Neuronal stem cell (in vitro differentiated cells): ENCODE results near the gene PSMD1.
A peak's percentile ranks its signal among the peaks of the same experiment; 100 is the strongest.

Experiments
- DNase-seq: peaks from one replicate; pipeline ENCODE4 v3.0.0-alpha.2; 2013; ENCODE audit warnings: low spot score
- H2AFZ ChIP-seq: one replicate; pipeline ENCODE4 v1.6.1; 2013; ENCODE audit warnings: mild to moderate bottlenecking, low read length, inconsistent platforms
- H2AK5ac ChIP-seq: 2 replicates; pipeline ENCODE4 v1.6.1; 2013; ENCODE audit warnings: low read depth, mild to moderate bottlenecking, inconsistent platforms, low read length, moderate library complexity, mixed read lengths
- H2BK120ac ChIP-seq: 2 replicates; pipeline ENCODE4 v1.6.1; 2013; ENCODE audit warnings: low read depth, mild to moderate bottlenecking, inconsistent platforms, low read length, moderate library complexity, mixed read lengths
- H2BK12ac ChIP-seq: one replicate; pipeline ENCODE4 v1.6.1; 2013; ENCODE audit warnings: low read length, inconsistent platforms
- H2BK15ac ChIP-seq: 2 replicates; pipeline ENCODE4 v1.6.1; 2013; ENCODE audit warnings: mild to moderate bottlenecking, low read length, inconsistent platforms, mixed read lengths
- H2BK5ac ChIP-seq: one replicate; pipeline ENCODE4 v1.6.1; 2013; ENCODE audit warnings: inconsistent platforms, mild to moderate bottlenecking, low read length, moderate library complexity
- H3K14ac ChIP-seq: one replicate; pipeline ENCODE4 v1.6.1; 2013; ENCODE audit warnings: low read length, inconsistent platforms
- H3K18ac ChIP-seq: 2 replicates; pipeline ENCODE4 v1.6.1; 2013; ENCODE audit warnings: low read length, inconsistent platforms
- H3K23ac ChIP-seq: 2 replicates; pipeline ENCODE4 v1.6.1; 2013; ENCODE audit warnings: low read depth, mild to moderate bottlenecking, mixed read lengths, low read length, inconsistent platforms; ENCODE audit not compliant: poor library complexity
- H3K27ac ChIP-seq: replicated peaks from 3 replicates; pipeline ENCODE4 v1.5.1; 2013; ENCODE audit warnings: low read length, inconsistent platforms
- H3K27me3 ChIP-seq, 3 experiments: 2 replicates each; pipeline ENCODE4 v1.6.1; 2013; ENCODE audit warnings: low read length in 3 of 3, mild to moderate bottlenecking in 2 of 3, inconsistent platforms in 1 of 3, low read depth in 1 of 3, mixed read lengths in 1 of 3, moderate library complexity in 1 of 3; ENCODE audit not compliant: control insufficient read depth in 3 of 3, insufficient read depth in 3 of 3
- H3K36me3 ChIP-seq, 2 donors: replicated peaks in 1 of 2; 2 replicates each; pipeline ENCODE4 v1.6.1; 2013; ENCODE audit warnings: low read length in 2 of 2; ENCODE audit not compliant: control insufficient read depth in 2 of 2, insufficient read depth in 2 of 2
- H3K4ac ChIP-seq: 2 replicates; pipeline ENCODE4 v1.6.1; 2013; ENCODE audit warnings: inconsistent platforms, mild to moderate bottlenecking, low read length, moderate library complexity
- H3K4me1 ChIP-seq, 2 donors: 1 replicate in 1 of 2; 2 replicates in 1 of 2; pipeline ENCODE4 v1.6.1; 2013; ENCODE audit warnings: low read length in 2 of 2, low read depth in 1 of 2; ENCODE audit not compliant: control insufficient read depth in 2 of 2, insufficient read depth in 1 of 2
- H3K4me2 ChIP-seq: one replicate; pipeline ENCODE4 v1.6.1; 2013; ENCODE audit warnings: mild to moderate bottlenecking, low read length, inconsistent platforms; ENCODE audit not compliant: insufficient read depth, poor library complexity, severe bottlenecking
- H3K4me3 ChIP-seq, 2 donors: 2 replicates each; pipeline ENCODE4 v1.5.1; 2013; ENCODE audit warnings: low read length in 2 of 2, mild to moderate bottlenecking in 2 of 2, inconsistent platforms in 1 of 2, moderate library complexity in 1 of 2
- H3K79me1 ChIP-seq: one replicate; pipeline ENCODE4 v1.6.1; 2013; ENCODE audit warnings: low read depth, mild to moderate bottlenecking, inconsistent platforms, low read length, moderate library complexity
- H3K9ac ChIP-seq: one replicate; pipeline ENCODE4 v1.6.1; 2013; ENCODE audit warnings: mild to moderate bottlenecking, low read depth, low read length, inconsistent platforms; ENCODE audit not compliant: poor library complexity
- H3K9me3 ChIP-seq, 2 donors: replicated peaks in 1 of 2; 2 replicates each; pipeline versions ENCODE3 to v1.6.1; 2013; ENCODE audit warnings: low read length in 2 of 2, mild to moderate bottlenecking in 2 of 2, inconsistent platforms in 1 of 2, low read depth in 1 of 2, mixed read lengths in 1 of 2, moderate library complexity in 1 of 2; ENCODE audit not compliant: control insufficient read depth in 2 of 2, insufficient read depth in 1 of 2
- H4K8ac ChIP-seq: one replicate; pipeline ENCODE4 v1.6.1; 2013; ENCODE audit warnings: low read depth, mild to moderate bottlenecking, inconsistent platforms, low read length, moderate library complexity
- H4K91ac ChIP-seq: one replicate; pipeline ENCODE4 v1.6.1; 2013; ENCODE audit warnings: low read length, low read depth, mild to moderate bottlenecking, inconsistent platforms; ENCODE audit not compliant: poor library complexity
- WGBS, 2 donors: extraction: QIAGEN DNeasy Blood & Tissue Kit; methylation state at CpG; one replicate each; pipeline ENCODE4 v1.1.7; 2013; ENCODE audit warnings: missing lambda C conversion rate in 2 of 2, mixed read lengths in 1 of 2; ENCODE audit not compliant: insufficient read length in 2 of 2, insufficient replicate concordance in 1 of 2; ENCODE audit errors: extremely low coverage in 2 of 2; 5-methylcytosine and 5-hydroxymethylcytosine counted together

The PSMD1 gene

GRCh38 chr2:231013820-231014219 lies 42.8 kb upstream of the PSMD1 start:
- no peak overlapping the region for H3K14ac ChIP-seq
- H2BK12ac ChIP-seq, result no peak overlapping the region
- H3K4me2 ChIP-seq, result no peak overlapping the region
- DNase-seq, result no peak
- no peak overlapping the region for H3K23ac ChIP-seq
- no peak overlapping the region for H2AK5ac ChIP-seq
- H3K79me1 ChIP-seq, result no peaks in the 10 kb centered on the region
- no peaks in the 10 kb centered on the region for H3K36me3 ChIP-seq
- H3K27me3 ChIP-seq, result no peaks in the 10 kb centered on the region
- H2BK5ac ChIP-seq, result no peak overlapping the region
- no peak overlapping the region for H3K4ac ChIP-seq
- no peak overlapping the region for H2BK15ac ChIP-seq
- no CpG with 5 or more reads among the region's 3 CpGs for WGBS, 2 donors
- no peak overlapping the region for H4K91ac ChIP-seq
- no peak overlapping the region for H2BK120ac ChIP-seq
- H3K18ac ChIP-seq, result no peak overlapping the region
- H3K4me3 ChIP-seq, result no peak overlapping the region
- H3K4me1 ChIP-seq, result peaks cover 7 to 23% of the 10 kb centered on the region in 2 donors
- H3K9me3 ChIP-seq, result no peaks in the 10 kb centered on the region
- no peak overlapping the region for H2AFZ ChIP-seq
- no peak overlapping the region for H4K8ac ChIP-seq
- H3K27ac ChIP-seq, result no peak overlapping the region
- no peak overlapping the region for H3K9ac ChIP-seq

- peak overlapping the region; percentile 76 for H2AFZ ChIP-seq
- H2BK15ac ChIP-seq, result no peak overlapping the region
- H3K14ac ChIP-seq, result peak overlapping the region; percentile 90
- no peak overlapping the region for H3K27ac ChIP-seq
- H3K27me3 ChIP-seq, result no peaks in the 10 kb centered on the region
- no peak for DNase-seq
- H4K8ac ChIP-seq, result peak overlapping the region; percentile 19
- no peak overlapping the region for H2BK5ac ChIP-seq
- peaks cover 7 to 14% of the 10 kb centered on the region in 2 donors for H3K4me1 ChIP-seq
- H3K4me3 ChIP-seq, result no peak overlapping the region
- H3K4me2 ChIP-seq, result no peak overlapping the region
- H3K9me3 ChIP-seq, result no peaks in the 10 kb centered on the region
- H4K91ac ChIP-seq, result no peak overlapping the region
- H2BK12ac ChIP-seq, result no peak overlapping the region
- peak overlapping the region; percentile 71 for H3K18ac ChIP-seq
- no CpG with 5 or more reads among the region's 7 CpGs for WGBS, 2 donors
- no peak overlapping the region for H3K9ac ChIP-seq
- no peak overlapping the region for H2AK5ac ChIP-seq
- H3K36me3 ChIP-seq, result no peaks in the 10 kb centered on the region
- peak overlapping the region; percentile 11 for H3K23ac ChIP-seq
- no peaks in the 10 kb centered on the region for H3K79me1 ChIP-seq
- H3K4ac ChIP-seq, result no peak overlapping the region
- no peak overlapping the region for H2BK120ac ChIP-seq
Observed at GRCh38 chr2:231015478-231015877, 41.2 kb upstream of the PSMD1 start.

GRCh38 chr2:231015926-231016325 lies 40.7 kb upstream of the PSMD1 start:
- Histone ChIP-seq H3K36me3 (no peaks in the 10 kb centered on the region), H3K4me1 (peaks cover 7 to 14% of the 10 kb centered on the region in 2 donors), H4K8ac (no peak overlapping the region), H3K9ac (no peak overlapping the region), H3K14ac (no peak overlapping the region), H2BK5ac (no peak overlapping the region), H3K4ac (no peak overlapping the region), H3K18ac (no peak overlapping the region), H3K79me1 (no peaks in the 10 kb centered on the region), H3K23ac (no peak overlapping the region), H3K4me2 (peak overlapping the region; percentile 18), H3K27me3 (peaks cover 0 to 2% (median 0%) of the 10 kb centered on the region in 3 experiments), H3K9me3 (no peaks in the 10 kb centered on the region), H2AFZ (peak overlapping the region; percentile 76), H2BK120ac (no peak overlapping the region), H2AK5ac (no peak overlapping the region), H4K91ac (no peak overlapping the region), H2BK15ac (no peak overlapping the region), H3K27ac (no peak overlapping the region), H2BK12ac (no peak overlapping the region), H3K4me3 (no peak overlapping the region)
- WGBS, 2 donors, result no CpG with 5 or more reads among the region's 3 CpGs
- DNase-seq, result no peak

- Histone ChIP-seq H3K18ac (no peak overlapping the region), H4K91ac (no peak overlapping the region), H2BK12ac (no peak overlapping the region), H2BK5ac (no peak overlapping the region), H2BK120ac (no peak overlapping the region), H3K27ac (no peak overlapping the region), H3K4me2 (no peak overlapping the region), H3K36me3 (no peaks in the 10 kb centered on the region), H3K23ac (no peak overlapping the region), H3K4me1 (peaks cover 7 to 14% of the 10 kb centered on the region in 2 donors), H3K27me3 (peaks cover 0 to 2% (median 0%) of the 10 kb centered on the region in 3 experiments), H3K4ac (no peak overlapping the region), H3K79me1 (no peaks in the 10 kb centered on the region), H2AK5ac (no peak overlapping the region), H3K9me3 (no peaks in the 10 kb centered on the region), H4K8ac (no peak overlapping the region), H2AFZ (no peak overlapping the region), H2BK15ac (no peak overlapping the region), H3K9ac (no peak overlapping the region), H3K14ac (no peak overlapping the region), H3K4me3 (no peak overlapping the region)
- no CpG with 5 or more reads among the region's 6 CpGs for WGBS, 2 donors
- DNase-seq, result no peak
Observed at GRCh38 chr2:231016566-231017230, 40.0 kb upstream of the PSMD1 start.
